ENCODE results near the gene MANF. TPM values are rescaled to one million over a fixed set of nuclear protein-coding genes. Genes with fewer than 3 reads are reported as not detected.

The MANF gene
- total and polyA plus RNA-seq, 2 donors (not counting 1 experiment from before 2014, with no cell fraction given) = 19.8 to 29.7 TPM

GRCh38 chr3:51397392-51397791 lies 12.3 kb downstream of the MANF start:
- Mint-ChIP-seq H3K4me3 (no peak overlapping the region), H3K27me3 (no peaks in the 10 kb centered on the region), H3K4me1 (peaks cover 25% of the 10 kb centered on the region), H3K27ac (no peak overlapping the region), H3K9me3 (ENCODE audit: insufficient read depth) (no peaks in the 10 kb centered on the region)
- intact Hi-C loops (cut with micrococcal nuclease) = loop anchor here (10.0 kb wide), 1 partner anchor 1137 kb away; the partner anchor contains the start of genes NT5DC2 and UQCC5
- DNase-seq (no peak), ATAC-seq (ENCODE audit: low read depth) (no peak)
- no peaks in the 10 kb centered on the region for H3K9me3 ChIP-seq (ENCODE audit: control extremely low read depth in 1 of 3, control insufficient read depth in 2 of 3, insufficient read depth in 1 of 3, low read length in 2 of 3)
- H3K36me3 ChIP-seq (replicated peaks in 1 of 2; ENCODE audit: control extremely low read depth in 1 of 2, control insufficient read depth in 1 of 2, extremely low read depth in 1 of 2, insufficient read depth in 2 of 2, low read length in 1 of 2) = peaks cover 1 to 82% of the 10 kb centered on the region in 2 experiments
- no peaks in the 10 kb centered on the region for H3K27me3 ChIP-seq (replicated peaks in 1 of 4; ENCODE audit: control extremely low read depth in 1 of 4, control insufficient read depth in 3 of 4, insufficient read depth in 4 of 4, low read length in 3 of 4)
- ChIA-PET POLR2A (no interaction called here), CTCF (no interaction called here)
- H2AFZ ChIP-seq (ENCODE audit: insufficient read depth, low read depth, low read length, poor library complexity, severe bottlenecking) = no peak overlapping the region
- TF ChIP-seq CTCF (IDR thresholded peaks at IDR 0.05) = no peak
- TF ChIP-seq EZH2 (IDR thresholded peaks at IDR 0.05; ENCODE audit: borderline replicate concordance, insufficient read depth, low read depth, low read length, poor library complexity, severe bottlenecking) = no peak
- WGBS (ENCODE audit: insufficient coverage) = 95% methylated on average over 4 of the region's 5 CpGs
- peaks cover 44% of the 10 kb centered on the region for H3K79me2 ChIP-seq (ENCODE audit: control insufficient read depth, insufficient read depth, low read length)
- H3K4me1 ChIP-seq (ENCODE audit: control insufficient read depth in 2 of 2, insufficient read depth in 2 of 2, low read length in 2 of 2) = peaks cover 2 to 14% of the 10 kb centered on the region in 2 donors
- H3K9ac ChIP-seq (ENCODE audit: low read length) = no peak overlapping the region
- H3K4me3 ChIP-seq (ENCODE audit: control extremely low read depth in 1 of 5, extremely low read depth in 1 of 5, insufficient read depth in 1 of 5, low read depth in 2 of 5, low read length in 4 of 5) = no peak overlapping the region
- H3K27ac ChIP-seq (ENCODE audit: low read length in 2 of 2) = peak overlapping the region in 1 of 2 donors; percentile 48
- no peak overlapping the region for H3K4me2 ChIP-seq (replicated peaks; ENCODE audit: low read depth, low read length, poor library complexity, severe bottlenecking)
- peaks cover 49% of the 10 kb centered on the region for H4K20me1 ChIP-seq (ENCODE audit: control insufficient read depth, insufficient read depth, low read length, poor library complexity, severe bottlenecking)

DNA sequence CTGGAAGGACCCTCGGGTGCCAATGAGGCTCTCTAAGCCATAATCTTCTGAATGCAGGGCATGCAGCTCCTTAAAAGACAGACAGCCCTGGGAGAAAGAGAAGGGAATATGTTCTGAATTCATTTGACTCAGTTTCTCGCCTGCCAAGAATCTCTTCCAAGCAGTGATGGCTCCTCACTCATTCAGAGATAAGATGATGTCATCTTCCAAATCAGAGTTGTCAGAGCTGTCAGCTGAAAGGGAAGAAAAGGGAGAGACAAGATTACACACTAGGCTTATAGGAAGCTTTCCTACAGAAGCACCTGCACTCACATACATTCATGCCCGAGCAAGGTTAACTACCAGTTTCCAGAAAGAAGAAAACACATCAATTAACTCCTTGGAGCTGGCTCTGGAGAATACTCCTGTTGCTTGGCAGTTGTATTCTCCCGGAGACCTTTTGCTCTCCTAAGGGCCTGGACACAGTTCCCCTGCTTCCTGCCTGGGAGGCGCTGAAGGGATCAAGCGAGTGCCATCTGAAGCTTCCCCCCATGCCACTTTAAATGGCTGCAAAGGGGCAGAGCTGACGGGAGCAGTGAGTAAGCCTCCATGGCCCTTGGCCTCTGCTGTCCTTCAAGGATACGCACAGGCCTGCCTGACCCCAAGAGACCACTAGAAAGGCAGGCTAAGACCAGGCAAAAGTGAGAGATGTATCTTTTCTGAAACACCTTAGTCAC lies 13.7 kb downstream of the MANF start:
- Mint-ChIP-seq H3K27me3 (no peaks in the 10 kb centered on the region), H3K27ac (no peak overlapping the region), H3K4me3 (no peak overlapping the region), H3K9me3 (ENCODE audit: insufficient read depth) (no peaks in the 10 kb centered on the region), H3K4me1 (peaks cover 17% of the 10 kb centered on the region)
- TF ChIP-seq EZH2 (IDR thresholded peaks at IDR 0.05; ENCODE audit: borderline replicate concordance, insufficient read depth, low read depth, low read length, poor library complexity, severe bottlenecking) (no peak), CTCF (IDR thresholded peaks at IDR 0.05) (no peak)
- Histone ChIP-seq H3K27me3 (replicated peaks in 1 of 4; ENCODE audit: control extremely low read depth in 1 of 4, control insufficient read depth in 3 of 4, insufficient read depth in 4 of 4, low read length in 3 of 4) (no peaks in the 10 kb centered on the region), H3K79me2 (ENCODE audit: control insufficient read depth, insufficient read depth, low read length) (peaks cover 30% of the 10 kb centered on the region), H3K9me3 (ENCODE audit: control extremely low read depth in 1 of 3, control insufficient read depth in 2 of 3, insufficient read depth in 1 of 3, low read length in 2 of 3) (no peaks in the 10 kb centered on the region), H3K4me2 (replicated peaks; ENCODE audit: low read depth, low read length, poor library complexity, severe bottlenecking) (no peak overlapping the region), H3K4me1 (ENCODE audit: control insufficient read depth in 2 of 2, insufficient read depth in 2 of 2, low read length in 2 of 2) (peaks cover 0 to 7% of the 10 kb centered on the region in 2 donors), H3K27ac (ENCODE audit: low read length in 2 of 2) (no peak overlapping the region), H3K4me3 (ENCODE audit: control extremely low read depth in 1 of 5, extremely low read depth in 1 of 5, insufficient read depth in 1 of 5, low read depth in 2 of 5, low read length in 4 of 5) (no peak overlapping the region), H3K36me3 (replicated peaks in 1 of 2; ENCODE audit: control extremely low read depth in 1 of 2, control insufficient read depth in 1 of 2, extremely low read depth in 1 of 2, insufficient read depth in 2 of 2, low read length in 1 of 2) (peaks cover 9 to 80% of the 10 kb centered on the region in 2 experiments), H3K9ac (ENCODE audit: low read length) (no peak overlapping the region), H2AFZ (ENCODE audit: insufficient read depth, low read depth, low read length, poor library complexity, severe bottlenecking) (no peak overlapping the region), H4K20me1 (ENCODE audit: control insufficient read depth, insufficient read depth, low read length, poor library complexity, severe bottlenecking) (peaks cover 36% of the 10 kb centered on the region)
- POLR2A ChIA-PET = no interaction called here
- CTCF ChIA-PET = interaction anchor here (1.0 to 1.2 kb wide), 2 partner anchors 9 to 103 kb away, joined by 4 to 5 read pairs; no protein-coding TSS in a partner anchor
- intact Hi-C loops (cut with micrococcal nuclease) = loop anchor here (10.0 kb wide), 1 partner anchor 1136 kb away; the partner anchor contains the start of genes NT5DC2 and UQCC5
- ATAC-seq (ENCODE audit: low read depth) (no peak), DNase-seq (no peak)
- 96% methylated on average over 6 of the region's 8 CpGs for WGBS (ENCODE audit: insufficient coverage)
